Breast epithelium (tissue), 3 donors: Measurements from ENCODE around the gene SPG11.

Experiments
- CTCF ChIP-seq, 3 donors: fragments of 450-650 bp; IDR thresholded peaks; one replicate each; pipeline ENCODE4 v1.5.1; 2016 to 2017; ENCODE audit warnings: antibody characterized with exemption in 3 of 3, mild to moderate bottlenecking in 3 of 3, moderate library complexity in 3 of 3
- POLR2AphosphoS5 ChIP-seq, 3 donors: sonication (generic); formaldehyde crosslinking; IDR thresholded peaks; one replicate each; pipeline ENCODE4 v1.6.1; 2017; ENCODE audit warnings: antibody characterized with exemption in 3 of 3

GRCh38 chr15:44606740-44607139 lies 56.7 kb downstream of the SPG11 start:
- TF ChIP-seq CTCF (IDR thresholded peaks at IDR 0.05) (no peak), POLR2AphosphoS5 (IDR thresholded peaks at IDR 0.05) (no peak)
